Parathyroid adenoma (tissue), 2 donors: ENCODE results near the gene DPH3.
"Not testable (repeated sequence)": the region's sequence is repeated elsewhere in the genome, so short reads cannot be mapped to it uniquely, and the experiment has no call there.

Source experiments
- H2AFZ ChIP-seq: fragments of 300-600 bp; sonication (generic); one replicate; pipeline ENCODE4 v1.7.0; 2017; ENCODE audit warnings: antibody characterized with exemption, mild to moderate bottlenecking
- H3K27ac ChIP-seq: fragments of 300-600 bp; sonication (generic); one replicate; pipeline ENCODE4 v1.7.0; 2017
- H3K27me3 ChIP-seq: fragments of 300-600 bp; sonication (generic); one replicate; pipeline ENCODE4 v1.7.0; 2017; ENCODE audit warnings: low read length; ENCODE audit not compliant: control insufficient read depth, insufficient read depth
- H3K36me3 ChIP-seq: fragments of 300-600 bp; sonication (generic); one replicate; pipeline ENCODE4 v1.7.0; 2017; ENCODE audit warnings: low read length; ENCODE audit not compliant: control insufficient read depth, insufficient read depth
- H3K4me1 ChIP-seq: fragments of 300-600 bp; sonication (generic); one replicate; pipeline ENCODE4 v1.7.0; 2017; ENCODE audit warnings: control low read depth
- H3K4me2 ChIP-seq: fragments of 300-600 bp; sonication (generic); one replicate; pipeline ENCODE4 v1.7.0; 2017; ENCODE audit warnings: low read length
- H3K4me3 ChIP-seq: fragments of 300-600 bp; sonication (generic); one replicate; pipeline ENCODE4 v1.7.0; 2017; ENCODE audit warnings: low read depth, low read length
- H3K79me2 ChIP-seq: fragments of 300-600 bp; sonication (generic); one replicate; pipeline ENCODE4 v1.7.0; 2017; ENCODE audit warnings: control low read depth
- H3K9ac ChIP-seq: fragments of 300-600 bp; sonication (generic); one replicate; pipeline ENCODE4 v1.7.0; 2017; ENCODE audit warnings: mild to moderate bottlenecking
- H3K9me3 ChIP-seq: fragments of 300-600 bp; sonication (generic); one replicate; pipeline ENCODE4 v1.7.0; 2017; ENCODE audit warnings: low read length; ENCODE audit not compliant: control insufficient read depth
- CTCF ChIP-seq: fragments of 300-600 bp; sonication (generic); IDR thresholded peaks from one replicate; pipeline ENCODE4 v1.7.0; 2017; ENCODE audit warnings: antibody characterized with exemption, mild to moderate bottlenecking
- donor health status: primary hyperparathyroidism.

Gene DPH3

GRCh38 chr3:16264708-16265454 lies at the start of gene DPH3, which contains the start of gene OXNAD1:
DPH3 (minus strand) TSS chr3:16264943; CDS start chr3:16264876, 67 bp downstream.
OXNAD1 (plus strand) TSS chr3:16265212; CDS start chr3:16270953, 5,741 bp downstream.
- Histone ChIP-seq H2AFZ (peak within 1 kb of the TSS; percentile 97), H3K27ac (peak within 1 kb of the TSS; percentile 87), H3K4me3 (peak within 1 kb of the TSS; percentile 93), H3K4me2 (peak within 1 kb of the TSS; percentile 90), H3K27me3 (no peaks in the 10 kb centered on the region), H3K9me3 (no peaks in the 10 kb centered on the region), H3K36me3 (no peaks in the 10 kb centered on the region), H3K79me2 (peaks cover 6% of the 10 kb centered on the region), H3K4me1 (peaks cover 4% of the 10 kb centered on the region), H3K9ac (peak within 1 kb of the TSS; percentile 75)
- peak; percentile 6 for TF ChIP-seq CTCF

GRCh38 chr3:16313886-16314645 lies 49.3 kb upstream of the DPH3 start:
- Histone ChIP-seq H2AFZ (no peak overlapping the region), H3K4me1 (no peaks in the 10 kb centered on the region), H3K4me3 (no peak overlapping the region), H3K27me3 (no peaks in the 10 kb centered on the region), H3K4me2 (no peak overlapping the region), H3K79me2 (no peaks in the 10 kb centered on the region), H3K9me3 (no peaks in the 10 kb centered on the region), H3K36me3 (no peaks in the 10 kb centered on the region), H3K27ac (no peak overlapping the region), H3K9ac (no peak overlapping the region)
- no peak for TF ChIP-seq CTCF

GRCh38 chr3:16311960-16312451 lies 47.3 kb upstream of the DPH3 start:
- no peak overlapping the region for H3K4me2 ChIP-seq
- H3K27ac ChIP-seq = no peak overlapping the region
- no peak overlapping the region for H3K9ac ChIP-seq
- no peak overlapping the region for H3K4me3 ChIP-seq
- TF ChIP-seq CTCF = no peak
- H3K27me3 ChIP-seq = no peaks in the 10 kb centered on the region
- H2AFZ ChIP-seq = no peak overlapping the region
- H3K9me3 ChIP-seq = no peaks in the 10 kb centered on the region
- no peaks in the 10 kb centered on the region for H3K36me3 ChIP-seq
- H3K4me1 ChIP-seq = no peaks in the 10 kb centered on the region
- H3K79me2 ChIP-seq = no peaks in the 10 kb centered on the region

- H3K36me3 ChIP-seq, H3K27ac ChIP-seq, H3K27me3 ChIP-seq, H3K4me3 ChIP-seq, H3K9ac ChIP-seq, H3K79me2 ChIP-seq, H3K9me3 ChIP-seq, H3K4me1 ChIP-seq, H3K4me2 ChIP-seq, H2AFZ ChIP-seq: not testable (repeated sequence)
Observed at GRCh38 chr3:16310486-16310885, 45.7 kb upstream of the DPH3 start.

GRCh38 chr3:16309558-16309957 lies 44.8 kb upstream of the DPH3 start:
- no peaks in the 10 kb centered on the region for H3K4me1 ChIP-seq
- no peaks in the 10 kb centered on the region for H3K27me3 ChIP-seq
- no peak overlapping the region for H2AFZ ChIP-seq
- no peaks in the 10 kb centered on the region for H3K9me3 ChIP-seq
- no peak for TF ChIP-seq CTCF
- no peaks in the 10 kb centered on the region for H3K79me2 ChIP-seq
- H3K27ac ChIP-seq = no peak overlapping the region
- no peak overlapping the region for H3K4me3 ChIP-seq
- no peak overlapping the region for H3K4me2 ChIP-seq
- no peaks in the 10 kb centered on the region for H3K36me3 ChIP-seq
- H3K9ac ChIP-seq = no peak overlapping the region
